Hematopoietic multipotent progenitor cell (in vitro differentiated cells): ENCODE data around the gene ARL16. TPM values are rescaled to one million over a fixed set of nuclear protein-coding genes. Genes with fewer than 3 reads are reported as not detected.

Experiments
- DNase-seq, 3 donors: peaks; one replicate each; pipeline ENCODE4 v3.0.0-alpha.2; 2011 to 2015; ENCODE audit warnings: low read depth in 2 of 3, low spot score in 2 of 3
- total RNA-seq: library from RNA; depleted of rRNA; stranded (reverse); fragments of >200 nt; gene quantifications from one replicate; pipeline ENCODE4 v1.2.3, GENCODE V29; 2012

ARL16 gene
- total RNA-seq, 1 donor, result 27.5 TPM

- no peak for DNase-seq
Measured at GRCh38 chr17:81713004-81713555, 29.5 kb upstream of the ARL16 start.

GRCh38 chr17:81712468-81713003 is 28.9 kb upstream of the ARL16 start:
- DNase-seq, result no peak

GRCh38 chr17:81711814-81712467 is 28.3 kb upstream of the ARL16 start, which contains the start of gene SLC25A10:
Gene SLC25A10 (plus strand): TSS chr17:81712284. CDS start chr17:81712427, 143 bp downstream.
- DNase-seq, result peak; percentile 67 to 81 (median 73)

- DNase-seq, result peak in 1 of 3 donors; percentile 31
Measured at GRCh38 chr17:81710514-81711308, 27.1 kb upstream of the ARL16 start.

GRCh38 chr17:81708739-81709185 is 25.2 kb upstream of the ARL16 start:
- DNase-seq, result no peak

GRCh38 chr17:81707725-81708646 is 24.4 kb upstream of the ARL16 start:
- no peak for DNase-seq

- no peak for DNase-seq
Measured at GRCh38 chr17:81706757-81707624, 23.4 kb upstream of the ARL16 start.

GRCh38 chr17:81706232-81706611 is 22.6 kb upstream of the ARL16 start:
- DNase-seq, result no peak

- no peak for DNase-seq
Measured at GRCh38 chr17:81705518-81706231, 22.1 kb upstream of the ARL16 start.

GRCh38 chr17:81703747-81704654 is 20.4 kb upstream of the ARL16 start:
- no peak for DNase-seq

GRCh38 chr17:81702934-81703746 is 19.5 kb upstream of the ARL16 start, which contains the start of gene MRPL12:
Gene MRPL12 (plus strand): TSS chr17:81703367. CDS start chr17:81703502, 135 bp downstream.
- peak; percentile 74 to 93 (median 90) for DNase-seq

GRCh38 chr17:81701288-81702071 is 17.9 kb upstream of the ARL16 start:
- no peak for DNase-seq

GRCh38 chr17:81700353-81701287 is 17.0 kb upstream of the ARL16 start:
- no peak for DNase-seq

GRCh38 chr17:81697261-81698044 is 13.9 kb upstream of the ARL16 start:
- no peak for DNase-seq
